ENCODE results near the gene YWHAE.

GRCh38 chr17:1442187-1442586 lies 42.2 kb upstream of the YWHAE start:
- TF ChIP-seq CTCF (IDR thresholded peaks at IDR 0.05): no peak
- TF ChIP-seq ZFX (IDR thresholded peaks at IDR 0.05; ENCODE audit: borderline replicate concordance): no peak
